ENCODE data around the gene NUAK2.

NUAK2 gene

GRCh38 chr1:205321959-205322283 lies 376 bp upstream of the NUAK2 start:
- Histone ChIP-seq H3K27me3 (ENCODE audit: low read length) (no peaks in the 10 kb centered on the region), H3K9me2 (replicated peaks; ENCODE audit: insufficient read depth, low read length) (no peaks in the 10 kb centered on the region), H3K36me3 (ENCODE audit: low read length) (no peaks in the 10 kb centered on the region), H3F3A (ENCODE audit: insufficient read depth) (peaks cover 5% of the 10 kb centered on the region; the same call in 1 of the 2 replicates), H3K4me2 (ENCODE audit: low read depth, low read length, poor library complexity, severe bottlenecking) (peak overlapping the region; percentile 76), H2AFZ (ENCODE audit: low read depth, low read length, severe bottlenecking) (no peak overlapping the region), H3K9me3 (ENCODE audit: insufficient read depth, low read length) (no peaks in the 10 kb centered on the region), H3K9ac (ENCODE audit: low read length) (no peak overlapping the region), H3K4me3 (ENCODE audit: insufficient read depth, low read length, poor library complexity, severe bottlenecking) (peak overlapping the region; percentile 84), H3K27ac (ENCODE audit: low read depth, low read length) (no peak overlapping the region), H4K20me1 (ENCODE audit: low read depth, low read length) (no peaks in the 10 kb centered on the region), H3K79me2 (ENCODE audit: insufficient read depth, low read length) (peaks cover 15% of the 10 kb centered on the region; the same call in 1 of the 2 replicates)
- TF ChIP-seq CTCF (IDR thresholded peaks at IDR 0.05; ENCODE audit: insufficient read depth, low read length, poor library complexity, severe bottlenecking) (no peak), EZH2phosphoT487 (conservative IDR thresholded peaks at IDR 0.05; ENCODE audit: low read length) (no peak)

GRCh38 chr1:205319081-205320018 lies 2.2 kb downstream of the NUAK2 start:
- Histone ChIP-seq H3K27ac (ENCODE audit: low read depth, low read length) (0 out of 2 replicates have a peak overlapping the region, but pooled peaks have one; percentile 0), H3K9me2 (replicated peaks; ENCODE audit: insufficient read depth, low read length) (no peaks in the 10 kb centered on the region), H3K9me3 (ENCODE audit: insufficient read depth, low read length) (no peaks in the 10 kb centered on the region), H3K36me3 (ENCODE audit: low read length) (no peaks in the 10 kb centered on the region), H2AFZ (ENCODE audit: low read depth, low read length, severe bottlenecking) (no peak overlapping the region), H4K20me1 (ENCODE audit: low read depth, low read length) (no peaks in the 10 kb centered on the region), H3K4me2 (ENCODE audit: low read depth, low read length, poor library complexity, severe bottlenecking) (peak overlapping the region; percentile 76), H3F3A (ENCODE audit: insufficient read depth) (peaks cover 9% of the 10 kb centered on the region; the same call in 1 of the 2 replicates), H3K27me3 (ENCODE audit: low read length) (no peaks in the 10 kb centered on the region), H3K79me2 (ENCODE audit: insufficient read depth, low read length) (peaks cover 18% of the 10 kb centered on the region; the same call in 1 of the 2 replicates), H3K4me3 (ENCODE audit: insufficient read depth, low read length, poor library complexity, severe bottlenecking) (peak overlapping the region; percentile 25), H3K9ac (ENCODE audit: low read length) (0 out of 2 replicates have a peak overlapping the region, but pooled peaks have one; percentile 4)
- TF ChIP-seq CTCF (IDR thresholded peaks at IDR 0.05; ENCODE audit: insufficient read depth, low read length, poor library complexity, severe bottlenecking) (no peak), EZH2phosphoT487 (conservative IDR thresholded peaks at IDR 0.05; ENCODE audit: low read length) (no peak)

GRCh38 chr1:205318231-205318991 lies 3.1 kb downstream of the NUAK2 start:
- no peak overlapping the region for H3K4me2 ChIP-seq (ENCODE audit: low read depth, low read length, poor library complexity, severe bottlenecking)
- H4K20me1 ChIP-seq (ENCODE audit: low read depth, low read length), result no peaks in the 10 kb centered on the region
- H2AFZ ChIP-seq (ENCODE audit: low read depth, low read length, severe bottlenecking), result no peak overlapping the region
- no peaks in the 10 kb centered on the region for H3K27me3 ChIP-seq (ENCODE audit: low read length)
- H3K27ac ChIP-seq (ENCODE audit: low read depth, low read length), result no peak overlapping the region
- H3K9ac ChIP-seq (ENCODE audit: low read length), result no peak overlapping the region
- peaks cover 9% of the 10 kb centered on the region; the same call in 1 of the 2 replicates for H3F3A ChIP-seq (ENCODE audit: insufficient read depth)
- peaks cover 20% of the 10 kb centered on the region; the same call in 1 of the 2 replicates for H3K79me2 ChIP-seq (ENCODE audit: insufficient read depth, low read length)
- no peaks in the 10 kb centered on the region for H3K36me3 ChIP-seq (ENCODE audit: low read length)
- TF ChIP-seq CTCF (IDR thresholded peaks at IDR 0.05; ENCODE audit: insufficient read depth, low read length, poor library complexity, severe bottlenecking) (no peak), EZH2phosphoT487 (conservative IDR thresholded peaks at IDR 0.05; ENCODE audit: low read length) (no peak)
- H3K9me3 ChIP-seq (ENCODE audit: insufficient read depth, low read length), result no peaks in the 10 kb centered on the region
- no peaks in the 10 kb centered on the region for H3K9me2 ChIP-seq (replicated peaks; ENCODE audit: insufficient read depth, low read length)
- no peak overlapping the region for H3K4me3 ChIP-seq (ENCODE audit: insufficient read depth, low read length, poor library complexity, severe bottlenecking)

All from SU-DHL-6 (cell line).